Cerebellar nuclear complex (tissue), 1 donor: ENCODE data around the gene COX14.

Experiments
- DNase-seq, 2 experiments: peaks; one replicate each; lab custom pipeline; 2025; lab: John Stamatoyannopoulos, UW

Gene COX14

DNA sequence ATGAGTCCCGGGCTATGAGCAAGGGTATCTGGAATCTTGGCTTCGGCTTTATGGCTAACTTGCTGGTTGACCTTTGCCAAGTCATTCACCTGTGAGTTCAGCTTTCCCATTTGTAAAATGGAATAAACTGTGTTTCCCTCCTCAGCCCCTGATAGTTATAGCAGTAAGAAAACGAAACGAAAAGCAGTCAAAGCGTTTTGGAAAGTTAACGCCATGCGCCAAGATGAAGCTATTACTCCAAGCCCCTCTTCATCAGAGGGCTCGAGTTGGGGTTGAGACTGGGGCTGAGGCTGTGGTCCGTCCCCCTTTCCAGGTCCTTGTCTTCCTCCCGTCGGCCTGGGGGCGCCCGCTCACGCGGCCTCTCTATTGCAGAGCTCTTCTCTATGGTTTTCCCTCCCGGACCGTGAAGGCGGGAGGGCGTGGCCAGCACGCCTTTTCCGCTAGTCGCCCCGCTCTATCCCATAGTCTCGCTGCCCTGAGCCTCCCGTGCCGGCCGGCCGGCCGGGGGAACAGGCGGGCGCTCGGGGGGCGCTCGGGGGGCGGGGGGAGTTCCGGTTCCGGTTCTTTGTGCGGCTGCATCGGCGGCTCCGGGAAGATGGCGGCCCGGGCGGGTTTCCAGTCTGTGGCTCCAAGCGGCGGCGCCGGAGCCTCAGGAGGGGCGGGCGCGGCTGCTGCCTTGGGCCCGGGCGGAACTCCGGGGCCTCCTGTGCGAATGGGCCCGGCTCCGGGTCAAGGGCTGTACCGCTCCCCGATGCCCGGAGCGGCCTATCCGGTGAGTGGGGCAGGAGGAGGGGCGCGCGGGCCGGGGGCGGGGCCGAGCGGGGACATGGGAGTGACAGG, 27.0 kb upstream of the COX14 start, which contains the start of gene SMARCD1:
TSS of gene SMARCD1 (plus strand) at position 568 of the 840 bp plus-strand sequence. CDS start at position 596, 28 bp downstream.
- peak; percentile 51 to 75 for DNase-seq

DNA sequence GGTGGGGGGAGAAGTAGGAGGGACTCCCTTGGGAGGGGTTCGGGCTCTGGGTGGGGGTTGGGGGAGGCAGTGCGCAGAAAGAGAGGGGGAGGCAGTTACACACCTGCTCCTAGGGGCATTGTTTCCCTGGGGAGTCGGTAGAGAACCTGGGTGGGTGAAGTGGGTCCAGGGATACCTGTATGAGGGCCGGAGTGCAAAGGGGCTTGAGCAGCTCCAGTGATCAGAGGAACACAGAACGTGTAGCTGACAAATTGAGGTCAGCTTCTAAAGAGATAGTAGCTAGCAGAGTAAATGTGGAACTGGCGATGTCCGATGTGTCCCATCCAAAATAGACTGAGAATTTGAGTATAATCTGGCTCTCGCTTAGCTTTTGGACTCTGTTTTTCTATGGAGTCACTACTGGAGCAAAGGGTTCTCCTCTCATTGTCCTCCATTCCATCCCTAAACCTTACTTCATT, 26.4 kb upstream of the COX14 start:
- DNase-seq = no peak

DNA sequence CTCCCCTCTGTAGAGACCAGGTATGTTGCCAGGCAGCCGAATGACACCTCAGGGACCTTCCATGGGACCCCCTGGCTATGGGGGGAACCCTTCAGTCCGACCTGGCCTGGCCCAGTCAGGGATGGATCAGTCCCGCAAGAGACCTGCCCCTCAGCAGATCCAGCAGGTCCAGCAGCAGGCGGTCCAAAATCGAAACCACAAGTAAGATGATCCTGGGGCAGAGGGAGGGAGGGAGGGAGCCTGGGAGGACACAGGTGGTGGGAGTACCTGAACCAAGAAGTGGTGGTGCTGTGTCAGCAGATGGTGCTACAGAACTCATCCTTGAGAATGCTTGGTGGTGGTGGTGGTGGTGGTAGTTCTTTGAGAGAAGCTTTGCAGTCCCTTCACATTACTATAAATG, 25.9 kb upstream of the COX14 start:
- no peak for DNase-seq

DNA sequence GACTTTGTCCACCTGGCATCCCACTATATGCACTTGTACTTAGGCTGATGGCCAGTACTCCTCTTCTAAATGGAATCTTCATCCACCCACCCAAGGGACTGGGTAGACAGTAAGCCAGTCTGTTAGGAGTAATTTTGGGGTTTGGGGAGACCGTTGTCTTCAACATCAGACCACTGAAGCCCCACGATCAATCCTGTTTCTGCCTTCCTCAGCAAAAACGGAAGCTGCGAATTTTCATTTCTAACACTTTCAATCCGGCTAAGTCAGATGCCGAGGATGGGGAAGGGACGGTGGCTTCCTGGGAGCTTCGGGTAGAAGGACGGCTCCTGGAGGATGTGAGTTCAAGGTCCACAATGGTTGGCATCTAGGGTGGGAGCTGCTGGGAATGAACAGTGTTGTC, 24.9 kb upstream of the COX14 start:
- DNase-seq = no peak

DNA sequence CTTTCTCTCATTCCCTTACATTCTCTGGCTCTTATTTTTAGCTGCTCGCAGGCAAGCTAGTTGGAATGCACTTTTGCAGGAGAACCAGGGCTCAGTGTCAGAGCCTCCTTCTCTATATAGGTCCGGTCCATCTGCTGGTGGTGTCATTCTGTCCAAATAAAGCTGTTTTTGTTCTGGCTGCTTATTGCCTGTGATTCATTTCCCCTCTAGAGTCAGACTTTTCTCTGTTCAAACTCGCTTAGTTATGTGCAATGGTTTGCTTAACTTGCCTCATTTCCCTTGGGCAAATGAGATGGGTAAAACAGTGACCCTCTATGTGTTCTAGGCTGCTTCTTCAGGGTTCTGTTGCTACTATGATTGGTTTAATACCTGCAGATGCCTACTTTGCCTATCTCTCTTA, 24.0 kb upstream of the COX14 start:
- no peak for DNase-seq

DNA sequence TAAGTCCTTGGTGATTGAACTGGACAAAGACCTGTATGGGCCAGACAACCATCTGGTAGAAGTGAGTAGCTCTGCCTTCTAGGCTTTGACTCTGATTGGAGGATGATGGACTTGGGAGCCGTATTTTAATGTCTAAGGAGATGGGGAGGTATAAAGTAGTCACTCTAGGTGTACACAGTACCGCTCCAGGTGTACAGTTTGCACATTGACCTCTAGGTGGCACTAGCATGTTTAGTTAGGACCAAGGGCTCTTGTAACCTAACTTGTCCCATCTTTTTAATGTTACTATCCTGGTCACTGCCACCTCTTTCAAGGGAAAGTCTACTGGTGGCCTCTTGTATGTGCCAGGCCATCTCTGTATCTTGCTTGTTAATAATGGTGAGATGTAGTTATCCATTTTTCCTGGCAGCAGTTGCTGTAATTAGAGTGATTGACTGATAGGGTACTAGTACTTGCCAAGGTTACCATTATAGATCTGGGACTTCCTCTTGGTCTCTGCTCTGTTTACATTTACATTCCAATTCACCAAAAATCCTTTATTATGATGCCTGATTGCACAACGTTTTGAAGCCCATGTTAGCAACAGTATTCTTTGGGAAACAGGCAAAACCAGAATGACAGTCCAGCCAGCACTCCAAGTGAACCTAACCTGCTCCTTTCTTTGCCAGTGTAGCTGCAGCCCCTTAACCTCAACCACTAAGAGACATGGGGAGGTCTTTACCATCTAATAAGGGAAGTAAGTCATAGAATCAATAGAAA, 23.3 kb upstream of the COX14 start:
- peak in 1 of 2 experiments; percentile 38 for DNase-seq

DNA sequence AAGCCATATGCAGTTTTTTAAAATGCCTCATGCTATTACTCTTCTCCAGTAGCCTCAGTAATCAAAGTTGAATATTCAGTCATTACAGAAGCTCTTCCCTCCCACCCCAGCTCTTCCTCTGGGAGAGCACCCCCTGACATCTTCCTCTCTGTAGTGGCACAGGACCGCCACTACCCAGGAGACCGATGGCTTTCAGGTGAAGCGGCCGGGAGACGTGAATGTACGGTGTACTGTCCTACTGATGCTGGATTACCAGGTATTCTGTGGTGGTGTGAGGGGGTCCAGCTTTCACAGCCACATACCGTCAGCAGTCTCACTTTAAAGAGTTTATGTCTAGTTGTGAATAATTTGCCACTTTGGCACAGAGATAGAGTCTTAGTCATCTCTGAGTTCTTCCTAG, 22.3 kb upstream of the COX14 start:
- no peak for DNase-seq

DNA sequence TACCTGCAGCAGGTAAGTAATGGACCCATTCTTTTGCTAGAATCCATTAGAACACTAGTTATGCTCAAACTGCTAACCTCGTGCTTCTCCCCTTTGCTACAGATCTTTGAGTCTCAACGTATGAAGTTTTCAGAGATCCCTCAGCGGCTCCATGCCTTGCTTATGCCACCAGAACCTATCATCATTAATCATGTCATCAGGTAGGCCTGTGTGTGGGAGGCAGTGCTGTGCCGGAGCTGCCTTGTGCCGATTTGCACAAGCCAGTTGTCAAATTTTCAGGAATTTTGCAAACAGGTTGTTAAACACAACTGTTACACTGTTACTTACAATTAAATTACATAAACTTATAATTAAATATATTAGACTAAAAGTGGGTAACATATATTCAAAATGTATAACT, 21.6 kb upstream of the COX14 start:
- DNase-seq = no peak

DNA sequence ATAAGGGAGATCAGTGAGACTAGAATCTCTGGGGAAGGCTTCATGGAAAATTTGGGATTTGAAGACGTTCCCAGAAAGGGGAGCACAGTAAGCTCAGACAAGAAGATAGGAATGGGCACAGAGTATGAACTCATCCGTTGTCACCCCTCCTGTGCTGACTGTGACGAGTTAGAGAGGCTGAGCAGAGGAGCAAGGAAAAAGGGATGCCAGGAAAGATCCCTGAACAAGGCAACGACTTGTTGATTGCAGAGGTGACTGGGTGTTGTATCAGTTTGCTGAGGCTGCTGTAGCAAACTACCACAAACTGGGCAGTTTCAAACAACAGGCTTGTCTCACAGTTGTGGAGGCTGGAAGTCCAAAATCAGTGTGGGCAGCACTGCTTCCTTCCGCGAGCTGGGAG, 14.1 kb upstream of the COX14 start:
- no peak for DNase-seq

DNA sequence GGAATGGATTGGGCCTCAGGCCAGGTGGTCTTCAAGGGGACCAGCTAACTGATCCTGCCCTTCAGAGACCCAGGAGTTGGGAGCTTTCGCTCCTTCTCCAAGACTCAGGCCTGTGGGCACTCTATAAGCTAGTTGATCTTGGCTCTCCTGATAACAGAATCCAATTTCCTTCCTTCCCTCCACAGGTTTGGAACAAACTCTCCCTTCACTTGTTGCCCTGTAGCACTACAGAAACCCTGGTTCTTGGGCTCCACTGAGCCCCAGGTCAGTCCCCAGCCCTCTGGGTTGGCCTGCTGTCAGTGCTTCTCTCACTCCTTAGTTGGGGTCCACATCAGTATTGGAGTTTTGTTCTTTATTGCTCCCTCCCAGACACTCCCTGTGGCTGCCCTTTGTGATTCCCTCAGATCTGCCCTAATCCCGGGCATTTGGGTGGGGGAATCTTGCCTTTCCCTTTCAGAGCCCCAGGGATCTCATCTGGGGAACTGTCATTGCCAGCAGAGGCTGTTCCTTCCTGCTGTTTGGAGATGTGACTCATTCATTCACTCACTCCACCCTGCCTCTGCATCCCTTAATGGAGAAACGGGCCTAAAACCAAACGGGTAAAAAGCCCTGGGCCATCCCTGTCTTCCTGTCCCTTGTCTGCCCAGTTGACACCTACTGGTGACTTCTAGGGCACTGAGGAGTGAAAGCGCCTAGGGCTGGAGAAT, 12.6 kb upstream of the COX14 start:
- DNase-seq = no peak

DNA sequence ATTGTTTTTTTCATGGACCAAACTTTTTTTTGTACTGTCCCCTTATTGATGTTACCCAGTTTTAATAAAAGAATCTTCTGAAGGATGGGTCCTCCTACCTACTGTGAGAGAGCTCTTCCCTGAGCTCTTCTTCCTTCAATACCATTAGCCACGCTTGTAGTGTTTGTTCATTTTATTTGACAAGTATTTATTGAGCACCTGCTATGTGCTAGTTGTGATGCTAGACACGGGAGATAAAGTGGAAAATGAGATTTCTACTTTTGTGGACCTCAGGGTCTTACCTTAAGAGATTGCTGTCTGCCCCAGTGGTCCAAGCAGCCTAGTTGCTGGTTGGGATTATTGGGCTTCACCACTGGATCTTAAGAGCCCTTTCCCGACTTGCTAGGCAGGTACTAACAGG, 11.5 kb upstream of the COX14 start:
- DNase-seq = no peak

DNA sequence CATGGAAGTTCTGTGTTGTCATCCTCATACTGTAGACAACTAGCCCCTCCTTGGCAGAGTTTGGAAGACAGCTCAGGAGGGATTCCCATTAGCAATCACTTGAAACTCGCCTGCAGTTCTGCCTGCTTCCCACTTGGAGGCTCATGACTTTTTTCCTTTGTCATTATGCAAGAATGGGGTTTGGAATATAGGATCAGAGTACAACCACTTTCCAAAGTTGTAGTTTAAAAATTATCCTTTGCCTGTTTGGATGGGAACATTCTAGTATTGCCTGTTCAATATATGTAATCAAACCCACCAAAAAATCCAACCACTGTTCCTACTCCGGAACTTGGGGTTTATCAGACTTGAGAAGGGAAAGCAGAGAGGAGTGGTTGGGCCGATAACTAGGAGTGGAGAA, 10.4 kb upstream of the COX14 start:
- peak in 1 of 2 experiments; percentile 56 for DNase-seq

DNA sequence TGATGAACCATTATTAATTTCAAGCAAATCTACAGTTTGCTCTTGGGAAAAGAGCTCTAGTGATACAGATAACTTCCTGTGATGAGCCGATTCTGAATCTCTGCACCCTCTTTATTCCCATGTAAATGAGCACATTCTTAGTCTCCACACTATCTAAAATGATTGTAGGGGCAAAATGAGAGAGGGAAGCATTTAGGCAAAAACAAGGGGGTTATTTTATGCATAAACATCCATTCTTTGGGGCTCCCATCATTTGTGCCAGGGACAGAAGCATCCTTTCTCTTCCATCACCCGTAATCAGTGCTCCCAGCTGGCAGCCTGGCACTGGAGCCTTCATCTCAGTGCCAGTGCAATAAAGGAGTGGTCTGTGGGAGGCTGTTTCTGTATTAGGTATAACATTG, 9.9 kb upstream of the COX14 start:
- DNase-seq = peak in 1 of 2 experiments; percentile 56

DNA sequence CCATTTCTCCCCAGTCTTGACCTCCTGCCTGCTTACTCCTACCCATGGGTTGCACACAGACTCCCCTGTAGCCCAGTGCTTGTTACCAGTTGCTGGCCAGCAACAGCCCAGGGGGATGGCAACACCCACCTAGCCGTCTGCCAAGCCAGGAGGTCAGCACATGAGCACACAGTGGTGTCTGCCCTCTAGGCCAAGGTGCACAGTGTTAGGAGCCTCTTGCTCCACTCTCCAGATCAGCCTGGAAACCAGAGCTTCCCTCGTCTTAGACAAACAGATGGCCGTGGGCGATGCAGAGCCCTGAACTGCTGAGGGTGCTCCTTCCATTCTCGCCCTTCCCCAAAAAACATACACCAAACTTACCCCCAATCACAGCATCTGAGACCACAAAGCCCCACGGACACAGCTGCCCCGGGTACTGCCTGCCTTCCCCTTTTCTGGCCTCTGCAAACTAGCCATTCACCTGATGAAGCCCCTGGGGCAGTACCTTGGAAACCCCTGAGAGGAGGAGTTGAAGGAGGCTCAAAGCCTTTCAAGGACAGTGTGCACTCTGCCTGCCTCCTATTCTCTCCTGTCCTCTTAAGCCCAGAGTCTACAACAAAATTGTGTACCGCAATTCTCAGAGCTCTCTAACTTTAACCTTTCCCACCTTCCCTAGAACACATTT, 9.3 kb upstream of the COX14 start:
- DNase-seq = no peak

DNA sequence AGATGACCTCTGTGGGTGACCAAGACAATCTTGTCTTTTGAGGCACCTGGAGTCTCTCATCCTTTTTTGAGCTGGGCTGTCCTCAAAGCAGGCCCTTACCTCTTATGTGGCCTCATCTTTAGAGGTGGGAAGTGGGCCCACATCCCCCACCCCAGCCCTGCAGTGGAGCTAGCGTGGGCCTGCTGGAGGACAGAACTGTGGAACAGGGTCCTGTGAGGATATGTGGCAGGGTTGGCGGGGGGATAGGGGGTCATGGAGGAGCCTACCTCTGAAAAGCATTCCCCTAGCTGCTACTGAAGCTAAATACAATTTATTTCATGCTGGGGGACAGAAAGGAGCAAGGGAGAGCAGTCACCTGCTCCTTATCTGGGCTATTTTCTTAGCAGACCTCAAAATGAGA, 8.7 kb upstream of the COX14 start:
- DNase-seq = no peak

DNA sequence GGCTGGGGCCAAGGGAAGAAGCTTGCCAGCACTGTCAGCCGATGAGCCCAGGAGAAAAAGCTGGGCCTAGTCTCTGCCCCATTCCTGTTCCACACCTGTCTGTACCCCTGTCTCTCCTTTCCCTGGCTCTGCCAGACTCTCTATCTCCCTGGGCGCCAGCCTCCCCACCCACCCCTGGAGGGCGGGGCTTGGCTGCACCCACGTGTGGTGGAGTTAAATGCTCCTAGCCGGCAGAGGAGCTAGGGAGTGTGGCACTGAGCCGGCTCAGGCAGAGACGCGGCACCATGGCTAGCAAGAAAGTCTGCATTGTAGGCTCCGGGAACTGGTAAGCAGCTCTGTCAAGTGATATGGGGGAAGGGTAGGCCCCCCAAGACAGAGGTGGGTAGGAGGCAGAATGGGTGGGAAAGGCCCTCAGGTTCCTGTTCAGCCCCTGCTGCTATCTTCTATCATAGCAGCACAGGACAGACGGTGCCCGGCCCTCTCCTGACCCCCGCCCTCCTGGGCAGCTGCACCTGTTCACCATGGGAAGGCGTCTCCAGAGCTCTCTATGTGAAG, 8.2 kb upstream of the COX14 start, which contains the start of gene GPD1:
TSS of gene GPD1 (plus strand) at position 242 of the 555 bp plus-strand sequence. CDS start at position 285, 43 bp downstream.
- peak in 1 of 2 experiments; percentile 59 for DNase-seq

DNA sequence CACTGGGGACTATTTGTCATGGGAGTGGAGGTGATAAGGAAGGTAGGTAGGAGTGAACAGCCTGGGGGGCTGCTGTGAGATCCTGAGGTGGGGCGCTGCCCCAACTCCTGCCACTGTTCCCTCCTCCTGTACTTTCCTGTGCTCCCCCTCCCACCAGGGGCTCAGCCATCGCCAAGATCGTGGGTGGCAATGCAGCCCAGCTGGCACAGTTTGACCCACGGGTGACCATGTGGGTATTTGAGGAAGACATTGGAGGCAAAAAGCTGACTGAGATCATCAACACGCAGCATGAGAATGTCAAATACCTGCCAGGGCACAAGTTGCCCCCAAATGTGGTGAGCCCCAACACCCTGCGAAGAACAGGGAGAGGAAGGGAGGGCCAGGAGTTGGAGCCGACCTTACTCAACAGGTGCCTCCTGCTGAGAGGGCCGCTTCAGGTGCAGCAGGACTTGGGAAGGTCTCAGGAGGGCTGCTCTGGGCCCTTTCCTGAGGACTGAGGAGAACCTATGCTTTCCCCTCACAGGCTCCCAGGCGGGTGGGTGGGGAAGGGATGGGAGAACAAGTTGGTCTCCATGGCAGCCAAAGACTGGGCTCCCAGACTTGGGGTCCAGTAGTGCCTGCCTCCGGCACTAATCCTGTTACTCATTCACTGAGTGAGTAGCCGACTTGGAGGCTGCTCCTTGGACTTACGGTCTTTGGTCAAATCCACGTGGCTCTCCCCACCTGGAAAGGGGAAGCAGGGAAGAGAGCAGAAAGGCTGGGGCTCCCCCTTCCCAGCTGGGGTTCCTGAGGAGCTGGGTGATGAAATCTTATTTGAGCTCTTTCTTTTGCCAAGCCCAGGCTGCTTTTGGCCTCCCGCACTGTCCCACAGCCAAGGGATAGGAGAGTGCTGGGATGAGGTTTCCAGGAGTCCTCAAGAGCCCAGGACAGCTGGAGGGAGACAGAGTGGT, 7.3 kb upstream of the COX14 start:
- DNase-seq = no peak

DNA sequence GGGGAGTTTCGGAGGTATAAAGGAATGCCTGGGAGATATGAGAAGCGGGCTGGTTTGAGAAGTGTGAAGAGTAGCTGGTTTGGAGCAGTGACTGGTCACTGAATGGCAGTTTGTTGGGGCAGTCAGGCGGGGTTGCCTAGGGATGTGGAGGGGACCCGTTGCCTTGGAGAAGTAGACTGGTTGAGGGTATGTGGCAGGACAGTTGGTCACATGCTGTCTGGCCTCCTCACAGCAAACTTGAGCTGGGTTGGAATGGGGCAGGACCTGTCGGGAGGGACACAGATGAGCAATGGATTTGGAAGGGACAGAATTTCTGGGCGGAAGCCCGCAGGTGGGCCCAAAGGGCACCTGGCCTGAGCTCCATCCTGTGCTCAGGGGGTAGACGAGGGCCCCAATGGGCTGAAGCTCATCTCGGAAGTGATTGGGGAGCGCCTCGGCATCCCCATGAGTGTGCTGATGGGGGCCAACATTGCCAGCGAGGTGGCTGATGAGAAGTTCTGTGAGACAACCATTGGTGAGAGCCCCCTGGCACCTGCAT, 6.1 kb upstream of the COX14 start:
- no peak for DNase-seq

DNA sequence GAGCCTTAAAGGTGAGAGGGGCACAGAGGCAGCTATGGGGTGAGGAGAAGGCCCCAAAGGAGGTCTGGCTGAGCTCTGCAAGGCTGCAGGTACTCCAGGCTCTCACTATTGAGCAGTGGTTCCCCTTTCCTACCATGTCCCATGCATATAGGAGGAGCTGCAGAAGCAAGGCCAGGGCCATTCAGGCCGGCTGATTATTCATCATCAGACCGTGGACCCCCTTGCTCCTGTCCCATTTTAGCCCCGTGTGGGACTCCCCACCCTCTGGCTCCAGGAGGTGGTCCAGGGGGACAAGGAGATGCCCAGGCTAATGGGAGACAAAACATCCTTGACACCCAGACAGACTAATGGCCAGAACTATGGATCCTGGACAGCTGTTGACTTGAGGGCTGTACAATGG, 5.1 kb upstream of the COX14 start:
- no peak for DNase-seq
